GM20000 (cell line): ENCODE data around the gene SCT.

Experiments
- DNase-seq: peaks from one replicate; pipeline ENCODE4 v3.0.0; 2012; ENCODE audit warnings: low spot score
- TF ChIP-seq, protein P1 (sequence below): IDR thresholded peaks from 2 replicates; pipeline ENCODE4 v1.5.1; 2012; ENCODE audit warnings: mild to moderate bottlenecking, control low read depth; ENCODE audit errors: extremely low read depth, missing control alignments

The SCT gene

DNA sequence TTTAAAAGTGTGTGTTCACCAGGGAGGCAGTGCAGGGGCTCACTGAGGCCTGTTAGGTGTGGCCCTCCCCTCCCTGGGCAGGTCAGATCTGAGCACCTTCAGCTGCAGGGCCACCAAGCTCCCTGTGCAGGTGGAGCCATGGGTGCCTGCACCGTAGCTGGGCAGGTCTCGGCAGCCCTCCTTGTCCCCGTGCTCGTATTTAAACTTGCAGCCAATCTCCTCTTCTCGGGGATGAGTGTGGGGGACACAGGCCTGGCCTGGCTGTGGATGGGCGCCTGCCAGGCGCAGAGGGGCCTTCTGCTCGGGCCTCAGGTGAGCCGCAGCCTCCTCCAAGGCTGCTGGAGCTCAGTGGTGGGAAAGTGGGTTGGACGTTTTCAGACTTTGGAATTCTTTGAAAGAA lies 31.6 kb downstream of the SCT start:
- TF ChIP-seq, protein P1, sequence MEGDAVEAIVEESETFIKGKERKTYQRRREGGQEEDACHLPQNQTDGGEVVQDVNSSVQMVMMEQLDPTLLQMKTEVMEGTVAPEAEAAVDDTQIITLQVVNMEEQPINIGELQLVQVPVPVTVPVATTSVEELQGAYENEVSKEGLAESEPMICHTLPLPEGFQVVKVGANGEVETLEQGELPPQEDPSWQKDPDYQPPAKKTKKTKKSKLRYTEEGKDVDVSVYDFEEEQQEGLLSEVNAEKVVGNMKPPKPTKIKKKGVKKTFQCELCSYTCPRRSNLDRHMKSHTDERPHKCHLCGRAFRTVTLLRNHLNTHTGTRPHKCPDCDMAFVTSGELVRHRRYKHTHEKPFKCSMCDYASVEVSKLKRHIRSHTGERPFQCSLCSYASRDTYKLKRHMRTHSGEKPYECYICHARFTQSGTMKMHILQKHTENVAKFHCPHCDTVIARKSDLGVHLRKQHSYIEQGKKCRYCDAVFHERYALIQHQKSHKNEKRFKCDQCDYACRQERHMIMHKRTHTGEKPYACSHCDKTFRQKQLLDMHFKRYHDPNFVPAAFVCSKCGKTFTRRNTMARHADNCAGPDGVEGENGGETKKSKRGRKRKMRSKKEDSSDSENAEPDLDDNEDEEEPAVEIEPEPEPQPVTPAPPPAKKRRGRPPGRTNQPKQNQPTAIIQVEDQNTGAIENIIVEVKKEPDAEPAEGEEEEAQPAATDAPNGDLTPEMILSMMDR, result no peak
- no peak for DNase-seq

DNA sequence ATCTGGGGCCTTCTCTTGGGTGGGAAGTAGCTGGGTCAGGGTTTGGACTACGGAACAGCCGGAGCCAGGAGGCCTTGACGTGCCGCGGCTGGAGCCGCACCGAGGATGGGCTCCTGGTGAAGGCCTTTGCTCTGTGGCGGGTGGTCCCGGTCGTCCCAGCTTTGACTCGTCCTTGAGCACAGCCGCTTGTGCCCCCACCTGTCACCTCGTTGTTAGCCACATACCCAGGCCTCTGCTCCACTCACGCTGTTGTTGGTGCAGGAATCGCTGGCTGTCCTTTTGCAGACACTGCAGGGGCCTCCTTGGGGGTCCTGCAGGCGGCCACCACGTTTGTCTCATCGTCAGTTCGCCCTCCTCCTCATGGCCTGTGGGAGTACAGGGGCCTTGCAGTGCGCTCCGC lies 33.6 kb downstream of the SCT start:
- DNase-seq, result no peak
- TF ChIP-seq, protein P1, result no peak

DNA sequence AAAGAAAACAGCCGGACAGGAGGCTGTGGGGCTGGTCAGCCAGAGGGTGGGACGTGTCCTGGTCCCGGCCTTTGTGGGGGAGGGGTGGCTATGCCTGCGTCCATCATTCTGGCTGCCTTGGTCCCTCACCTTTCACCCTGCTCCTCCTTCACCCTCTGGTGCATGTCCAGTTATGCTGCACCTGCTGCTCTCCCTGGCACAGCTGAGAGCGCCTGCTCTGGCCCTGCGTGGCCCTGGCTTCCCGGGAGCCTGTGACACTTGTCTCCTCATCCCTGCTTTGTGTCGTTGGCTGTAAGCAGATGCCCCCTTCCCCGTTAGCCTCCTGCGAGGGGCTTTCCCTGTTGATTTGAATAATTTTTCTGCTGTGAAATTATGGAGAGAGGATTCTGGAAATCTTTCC lies 34.1 kb downstream of the SCT start:
- TF ChIP-seq, protein P1, result no peak
- DNase-seq, result no peak

DNA sequence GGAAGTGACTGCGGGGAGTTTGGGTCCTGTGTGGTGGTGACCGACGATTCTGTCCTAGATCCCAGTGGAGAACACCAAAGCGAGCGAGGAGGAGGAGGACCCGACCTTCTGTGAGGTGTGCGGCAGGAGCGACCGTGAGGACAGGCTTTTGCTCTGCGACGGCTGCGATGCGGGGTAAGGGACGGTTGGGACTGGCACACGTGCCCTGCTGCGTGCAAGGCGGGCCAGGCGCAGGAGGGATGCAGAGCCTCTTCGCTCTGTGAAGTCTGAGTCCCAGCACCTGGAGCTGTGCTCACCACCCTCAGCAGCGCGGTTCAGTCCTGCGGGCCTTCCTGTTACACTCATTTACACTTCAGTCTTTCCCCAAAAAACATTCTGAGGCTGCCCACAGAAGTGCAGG lies 34.5 kb downstream of the SCT start:
- no peak for DNase-seq
- TF ChIP-seq, protein P1, result no peak

DNA sequence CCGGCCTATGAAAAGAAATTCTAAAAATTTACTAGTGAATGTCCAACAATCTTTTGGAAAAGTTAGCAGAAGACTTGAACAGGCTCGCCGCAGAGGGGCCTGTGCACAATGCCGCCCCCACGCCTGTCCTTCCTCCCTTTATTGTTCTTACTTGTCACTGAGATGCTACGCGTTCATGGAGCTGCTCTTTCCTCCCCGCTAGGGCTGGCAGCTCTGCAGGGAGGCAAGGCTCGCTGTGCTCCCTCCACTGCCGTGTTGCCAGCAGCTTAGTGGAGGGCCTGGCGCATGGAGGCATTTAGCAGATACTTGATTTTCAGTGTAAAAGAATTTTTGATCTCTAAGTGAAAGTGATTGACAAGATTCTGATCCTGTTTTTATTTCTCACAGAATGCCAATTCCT lies 36.0 kb downstream of the SCT start:
- DNase-seq, result no peak
- TF ChIP-seq, protein P1, result no peak

DNA sequence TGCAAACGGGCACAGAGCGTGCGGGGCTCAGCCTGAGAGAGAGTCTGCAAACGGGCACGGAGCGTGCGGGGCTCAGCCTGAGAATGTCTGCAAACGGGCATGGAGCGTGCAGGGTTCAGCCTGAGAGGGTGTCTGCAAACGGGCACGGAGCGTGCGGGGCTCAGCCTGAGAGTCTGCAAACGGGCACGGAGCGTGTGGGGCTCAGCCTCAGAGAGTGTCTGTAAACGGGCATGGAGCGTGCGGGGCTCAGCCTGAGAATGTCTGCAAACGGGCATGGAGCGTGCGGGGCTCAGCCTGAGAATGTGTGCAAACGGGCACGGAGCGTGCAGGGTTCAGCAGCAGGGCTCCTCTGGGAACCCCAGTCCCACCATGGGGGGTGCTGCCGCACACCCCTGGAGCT lies 37.2 kb downstream of the SCT start:
- DNase-seq, result no peak
- TF ChIP-seq, protein P1, result no peak

DNA sequence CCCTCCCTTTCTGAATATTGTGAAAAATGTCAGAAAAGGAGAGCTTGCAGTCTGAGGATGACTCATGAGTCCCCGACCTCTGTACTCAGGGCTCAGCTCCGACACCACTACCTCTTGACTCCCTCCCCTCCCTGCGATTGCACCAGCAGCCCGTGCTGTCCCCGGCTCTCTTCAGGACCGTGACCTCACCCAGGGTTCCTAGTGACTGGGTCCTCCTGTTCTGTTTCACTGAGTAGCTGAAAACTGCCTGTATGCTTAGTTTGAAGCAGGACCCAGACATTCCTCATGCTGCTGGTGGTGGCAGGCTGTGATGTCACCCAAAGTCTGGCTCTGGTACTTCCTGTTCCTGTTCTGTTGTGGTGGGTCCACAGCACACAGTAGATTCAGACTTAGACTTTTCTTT lies 39.0 kb downstream of the SCT start:
- TF ChIP-seq, protein P1, result no peak
- no peak for DNase-seq
